Measurements from ENCODE around the gene CHMP4A.

GRCh38 chr14:24236689-24237462 is 23.6 kb upstream of the CHMP4A start:
- TF ChIP-seq EZH2phosphoT487 (IDR thresholded peaks at IDR 0.05; ENCODE audit: low read depth, severe bottlenecking, unreplicated experiment) = no peak
- TF ChIP-seq CTCF (IDR thresholded peaks at IDR 0.05; ENCODE audit: poor library complexity) = no peak
- TF ChIP-seq EZH2 (IDR thresholded peaks at IDR 0.05; ENCODE audit: borderline replicate concordance) = no peak
